ENCODE results near the gene MACROD2. TPM values are rescaled to one million over a fixed set of nuclear protein-coding genes. Genes with fewer than 3 reads are reported as not detected.

Gene MACROD2
- total RNA-seq, 1 donor from 2014 or later: 6.7 TPM

- Mint-ChIP-seq H3K4me3 (no peak overlapping the region), H3K9me3 (no peaks in the 10 kb centered on the region), H3K4me1 (ENCODE audit: unreplicated experiment) (no peaks in the 10 kb centered on the region), H3K27ac (no peak overlapping the region), H3K36me3 (no peaks in the 10 kb centered on the region), H3K27me3 (no peaks in the 10 kb centered on the region)
- no peak for DNase-seq (ENCODE audit: extremely low spot score, unreplicated experiment)
- TF ChIP-seq CTCF (conservative IDR thresholded peaks at IDR 0.05): no peak
Measured at GRCh38 chr20:14062171-14062570, 66.9 kb downstream of the MACROD2 start.

- DNase-seq (ENCODE audit: extremely low spot score, unreplicated experiment): no peak
- no peaks in the 10 kb centered on the region for H3K4me1 Mint-ChIP-seq (ENCODE audit: unreplicated experiment)
- H3K27me3 Mint-ChIP-seq: no peaks in the 10 kb centered on the region
- TF ChIP-seq CTCF (conservative IDR thresholded peaks at IDR 0.05): no peak
- no peaks in the 10 kb centered on the region for H3K9me3 Mint-ChIP-seq
- no peak overlapping the region for H3K27ac Mint-ChIP-seq
- no peak overlapping the region for H3K4me3 Mint-ChIP-seq
- no peaks in the 10 kb centered on the region for H3K36me3 Mint-ChIP-seq
Measured at GRCh38 chr20:14062786-14063185, 67.5 kb downstream of the MACROD2 start.

- H3K36me3 Mint-ChIP-seq: no peaks in the 10 kb centered on the region
- no peak for TF ChIP-seq CTCF (conservative IDR thresholded peaks at IDR 0.05)
- no peak for DNase-seq (ENCODE audit: extremely low spot score, unreplicated experiment)
- no peaks in the 10 kb centered on the region for H3K27me3 Mint-ChIP-seq
- H3K4me3 Mint-ChIP-seq: no peak overlapping the region
- no peaks in the 10 kb centered on the region for H3K9me3 Mint-ChIP-seq
- no peak overlapping the region for H3K27ac Mint-ChIP-seq
- H3K4me1 Mint-ChIP-seq (ENCODE audit: unreplicated experiment): no peaks in the 10 kb centered on the region
Measured at GRCh38 chr20:14064333-14064732, 69.0 kb downstream of the MACROD2 start.

- no peaks in the 10 kb centered on the region for H3K27me3 Mint-ChIP-seq
- no peak overlapping the region for H3K4me3 Mint-ChIP-seq
- no peaks in the 10 kb centered on the region for H3K36me3 Mint-ChIP-seq
- no peak for TF ChIP-seq CTCF (conservative IDR thresholded peaks at IDR 0.05)
- no peaks in the 10 kb centered on the region for H3K9me3 Mint-ChIP-seq
- H3K27ac Mint-ChIP-seq: no peak overlapping the region
- no peak for DNase-seq (ENCODE audit: extremely low spot score, unreplicated experiment)
- no peaks in the 10 kb centered on the region for H3K4me1 Mint-ChIP-seq (ENCODE audit: unreplicated experiment)
Measured at GRCh38 chr20:14064921-14065320, 69.6 kb downstream of the MACROD2 start.

GRCh38 chr20:14065774-14066173, 70.5 kb downstream of the MACROD2 start:
- no peaks in the 10 kb centered on the region for H3K36me3 Mint-ChIP-seq

More at GRCh38 chr20:14065774-14066173, 70.5 kb downstream of the MACROD2 start:
- TF ChIP-seq CTCF (conservative IDR thresholded peaks at IDR 0.05): no peak
- Mint-ChIP-seq H3K27me3 (no peaks in the 10 kb centered on the region), H3K27ac (no peak overlapping the region), H3K9me3 (no peaks in the 10 kb centered on the region), H3K4me3 (no peak overlapping the region), H3K4me1 (ENCODE audit: unreplicated experiment) (no peaks in the 10 kb centered on the region)
- no peak for DNase-seq (ENCODE audit: extremely low spot score, unreplicated experiment)
